D721Med (cell line): ENCODE measurements around the gene CLTCL1.

ENCODE experiments used
- DNase-seq: peaks from one replicate; pipeline ENCODE4 v3.0.0; 2011; ENCODE audit warnings: low spot score; ENCODE audit not compliant: insufficient read length
- FAIRE-seq: peaks from 2 replicates; lab custom pipeline; 2011; peaks lifted over from hg19 to GRCh38; lab: Jason Lieb, UNC
- TF ChIP-seq, protein P1 (sequence below): IDR thresholded peaks from 2 replicates; pipeline ENCODE4 v1.5.1; 2012; ENCODE audit warnings: mild to moderate bottlenecking, control low read depth; ENCODE audit not compliant: insufficient read depth; ENCODE audit errors: missing control alignments

The CLTCL1 gene

DNA sequence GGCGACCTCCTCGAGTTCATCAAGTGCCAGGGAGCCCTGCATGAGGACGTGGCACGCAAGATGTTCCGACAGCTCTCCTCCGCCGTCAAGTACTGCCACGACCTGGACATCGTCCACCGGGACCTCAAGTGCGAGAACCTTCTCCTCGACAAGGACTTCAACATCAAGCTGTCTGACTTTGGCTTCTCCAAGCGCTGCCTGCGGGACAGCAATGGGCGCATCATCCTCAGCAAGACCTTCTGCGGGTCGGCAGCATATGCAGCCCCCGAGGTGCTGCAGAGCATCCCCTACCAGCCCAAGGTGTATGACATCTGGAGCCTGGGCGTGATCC is 159.9 kb downstream of the CLTCL1 start:
- TF ChIP-seq, protein P1, sequence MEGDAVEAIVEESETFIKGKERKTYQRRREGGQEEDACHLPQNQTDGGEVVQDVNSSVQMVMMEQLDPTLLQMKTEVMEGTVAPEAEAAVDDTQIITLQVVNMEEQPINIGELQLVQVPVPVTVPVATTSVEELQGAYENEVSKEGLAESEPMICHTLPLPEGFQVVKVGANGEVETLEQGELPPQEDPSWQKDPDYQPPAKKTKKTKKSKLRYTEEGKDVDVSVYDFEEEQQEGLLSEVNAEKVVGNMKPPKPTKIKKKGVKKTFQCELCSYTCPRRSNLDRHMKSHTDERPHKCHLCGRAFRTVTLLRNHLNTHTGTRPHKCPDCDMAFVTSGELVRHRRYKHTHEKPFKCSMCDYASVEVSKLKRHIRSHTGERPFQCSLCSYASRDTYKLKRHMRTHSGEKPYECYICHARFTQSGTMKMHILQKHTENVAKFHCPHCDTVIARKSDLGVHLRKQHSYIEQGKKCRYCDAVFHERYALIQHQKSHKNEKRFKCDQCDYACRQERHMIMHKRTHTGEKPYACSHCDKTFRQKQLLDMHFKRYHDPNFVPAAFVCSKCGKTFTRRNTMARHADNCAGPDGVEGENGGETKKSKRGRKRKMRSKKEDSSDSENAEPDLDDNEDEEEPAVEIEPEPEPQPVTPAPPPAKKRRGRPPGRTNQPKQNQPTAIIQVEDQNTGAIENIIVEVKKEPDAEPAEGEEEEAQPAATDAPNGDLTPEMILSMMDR: no peak
- FAIRE-seq: no peak
- no peak for DNase-seq

DNA sequence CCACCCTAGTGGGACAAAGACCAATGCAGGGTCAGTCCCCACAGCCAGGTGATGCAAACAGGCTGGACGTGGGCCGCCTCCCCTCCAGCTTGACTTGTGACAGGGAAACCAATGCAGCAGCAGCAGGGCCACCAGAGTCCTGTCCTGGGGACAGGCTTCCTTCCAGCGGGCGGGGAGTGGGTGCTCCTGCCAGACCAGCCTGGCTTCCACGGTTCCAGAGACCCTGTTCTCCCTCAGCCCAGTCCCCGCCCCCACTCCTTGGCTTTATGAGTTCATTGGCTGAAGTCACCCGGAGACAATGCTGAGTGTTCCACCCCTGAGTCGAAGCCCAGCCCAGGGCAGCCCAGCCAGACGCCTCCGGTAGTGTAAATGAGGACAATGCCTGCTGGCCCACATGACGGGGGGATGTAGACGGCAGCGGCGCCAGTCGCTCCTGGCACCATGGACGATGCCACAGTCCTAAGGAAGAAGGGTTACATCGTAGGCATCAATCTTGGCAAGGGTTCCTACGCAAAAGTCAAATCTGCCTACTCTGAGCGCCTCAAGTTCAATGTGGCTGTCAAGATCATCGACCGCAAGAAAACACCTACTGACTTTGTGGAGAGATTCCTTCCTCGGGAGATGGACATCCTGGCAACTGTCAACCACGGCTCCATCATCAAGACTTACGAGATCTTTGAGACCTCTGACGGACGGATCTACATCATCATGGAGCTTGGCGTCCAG is 160.4 kb downstream of the CLTCL1 start, which contains the start of gene TSSK2:
TSS of gene TSSK2 (plus strand) at position 350 of the 726 bp plus-strand sequence. CDS start at position 442, 92 bp downstream.
- FAIRE-seq (no peak), DNase-seq (no peak)
- TF ChIP-seq, protein P1: no peak

DNA sequence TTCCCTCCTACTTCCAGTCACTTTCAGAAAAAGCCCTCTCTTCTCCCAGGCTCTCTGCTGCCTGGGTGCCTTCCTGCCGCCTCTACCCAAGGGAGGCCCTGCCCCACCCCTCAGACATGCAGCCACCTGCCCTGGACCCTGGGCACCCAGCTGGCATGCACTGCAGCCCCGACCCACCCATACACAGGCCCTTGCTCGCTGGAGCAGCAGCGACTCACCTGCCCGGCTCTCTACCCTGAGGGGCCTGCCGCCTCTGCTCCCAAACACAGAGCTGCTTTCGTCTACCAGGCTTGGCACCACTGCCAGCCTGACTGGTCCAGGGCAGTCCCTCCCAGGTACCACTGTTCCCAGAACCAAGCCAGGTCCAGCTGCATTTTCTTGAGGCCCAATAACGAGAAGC is 161.6 kb downstream of the CLTCL1 start:
- FAIRE-seq: no peak

More for the DNA sequence above, 161.6 kb downstream of the CLTCL1 start:
- no peak for DNase-seq
- TF ChIP-seq, protein P1: no peak
